HEK293 (cell line): ENCODE data around the gene LYZL2.
A peak's percentile ranks its signal among the peaks of the same experiment; 100 is the strongest.
"Not testable (repeated sequence)": the region's sequence is repeated elsewhere in the genome, so short reads cannot be mapped to it uniquely, and the experiment has no call there.

ENCODE experiments used
- CTCF ChIA-PET: fragments of 350-600 bp; formaldehyde crosslinking; extraction: SDS; loops from one replicate; lab custom pipeline; 2021; ENCODE audit warnings: antibody characterized with exemption; lab: Yijun Ruan, JAX
- POLR2A ChIA-PET: fragments of 300-600 bp; formaldehyde crosslinking; extraction: SDS; loops from one replicate; lab custom pipeline; 2020; ENCODE audit warnings: antibody characterized with exemption, inconsistent platforms; lab: Yijun Ruan, JAX
- H3K27ac ChIP-seq: fragments of 200-500 bp; sonication (Bioruptor generic); 2 replicates; pipeline ENCODE4 v1.5.1; 2014; ENCODE audit warnings: low read depth, low read length, control low read depth, inconsistent platforms; ENCODE audit errors: extremely low read depth
- H3K36me3 ChIP-seq, 2 experiments: fragments of 200-500 bp in 1 of 2; sonication (Bioruptor generic) in 1 of 2; 1 replicate in 1 of 2; 2 replicates in 1 of 2; pipeline ENCODE4 v1.5.1; 2014 to 2017; ENCODE audit warnings: inconsistent platforms in 2 of 2, low read length in 2 of 2; ENCODE audit not compliant: control insufficient read depth in 2 of 2, insufficient read depth in 1 of 2
- H3K4me1 ChIP-seq: fragments of 200-500 bp; sonication (Bioruptor generic); 2 replicates; pipeline ENCODE4 v1.5.1; 2014; ENCODE audit warnings: mild to moderate bottlenecking, low read length, inconsistent platforms; ENCODE audit not compliant: control insufficient read depth, insufficient read depth
- H3K4me3 ChIP-seq: 2 replicates; pipeline ENCODE4 v1.5.1; 2011; ENCODE audit warnings: low read depth, mild to moderate bottlenecking, control low read depth, low read length, moderate library complexity
- H3K9me3 ChIP-seq: fragments of 200-500 bp; sonication (Bioruptor generic); 2 replicates; pipeline ENCODE4 v1.5.1; 2014; ENCODE audit warnings: low read depth, low read length, inconsistent platforms; ENCODE audit not compliant: control insufficient read depth, insufficient read depth
- CTCF ChIP-seq: fragments of 450-650 bp; formaldehyde crosslinking; IDR thresholded peaks from 2 replicates; pipeline ENCODE4 v1.5.1; 2016; ENCODE audit warnings: missing biosample characterization, missing genetic modification characterization
- HOXA7 ChIP-seq: sonication (generic); formaldehyde crosslinking; IDR thresholded peaks from 2 replicates; pipeline ENCODE4 v1.8.1; 2022; ENCODE audit warnings: missing genetic modification reagents, borderline replicate concordance
- INSM2 ChIP-seq: fragments of 450-650 bp; formaldehyde crosslinking; IDR thresholded peaks from 2 replicates; pipeline ENCODE4 v1.5.1; 2016; ENCODE audit warnings: missing biosample characterization, missing genetic modification characterization
- ZNF10 ChIP-seq: fragments of 450-650 bp; formaldehyde crosslinking; IDR thresholded peaks from 2 replicates; pipeline ENCODE4 v1.5.1; 2017; ENCODE audit warnings: missing biosample characterization, missing genetic modification characterization
- ZNF121 ChIP-seq: fragments of 450-650 bp; formaldehyde crosslinking; IDR thresholded peaks from 2 replicates; pipeline ENCODE4 v1.5.1; 2016; ENCODE audit warnings: missing biosample characterization, missing genetic modification characterization
- ZNF175 ChIP-seq: fragments of 450-650 bp; formaldehyde crosslinking; IDR thresholded peaks from 2 replicates; pipeline ENCODE4 v1.5.1; 2016; ENCODE audit warnings: missing biosample characterization, missing genetic modification characterization
- ZNF221 ChIP-seq: fragments of 450-650 bp; formaldehyde crosslinking; IDR thresholded peaks from 2 replicates; pipeline ENCODE4 v1.5.1; 2017; ENCODE audit warnings: missing biosample characterization, missing genetic modification characterization, borderline replicate concordance
- ZNF280C ChIP-seq: fragments of 450-650 bp; formaldehyde crosslinking; IDR thresholded peaks from 2 replicates; pipeline ENCODE4 v1.5.1; 2016; ENCODE audit warnings: missing biosample characterization, missing genetic modification characterization
- ZNF311 ChIP-seq: fragments of 450-650 bp; formaldehyde crosslinking; IDR thresholded peaks from 2 replicates; pipeline ENCODE4 v1.5.1; 2017; ENCODE audit warnings: missing biosample characterization, missing genetic modification characterization, borderline replicate concordance
- ZNF37A ChIP-seq: fragments of 450-650 bp; IDR thresholded peaks from 2 replicates; pipeline ENCODE4 v1.5.1; 2018; ENCODE audit warnings: missing biosample characterization, missing genetic modification characterization
- ZNF416 ChIP-seq: fragments of 450-650 bp; formaldehyde crosslinking; IDR thresholded peaks from 2 replicates; pipeline ENCODE4 v1.5.1; 2016; ENCODE audit warnings: missing biosample characterization, missing genetic modification characterization
- ZNF518A ChIP-seq: fragments of 450-650 bp; formaldehyde crosslinking; conservative IDR thresholded peaks from 2 replicates; pipeline ENCODE4 v1.5.1; 2016; ENCODE audit warnings: low read depth, missing biosample characterization, missing genetic modification characterization
- ZNF654 ChIP-seq: fragments of 450-650 bp; formaldehyde crosslinking; IDR thresholded peaks from 2 replicates; pipeline ENCODE4 v1.5.1; 2016; ENCODE audit warnings: low read depth, missing biosample characterization, missing genetic modification characterization
- ZNF660 ChIP-seq: fragments of 450-650 bp; IDR thresholded peaks from 2 replicates; pipeline ENCODE4 v1.5.1; 2018; ENCODE audit warnings: missing biosample characterization, mild to moderate bottlenecking, missing genetic modification characterization
- ZNF747 ChIP-seq: fragments of 450-650 bp; formaldehyde crosslinking; IDR thresholded peaks from 2 replicates; pipeline ENCODE4 v1.5.1; 2016; ENCODE audit warnings: missing biosample characterization, missing genetic modification characterization
- ZSCAN30 ChIP-seq: fragments of 450-650 bp; IDR thresholded peaks from 2 replicates; pipeline ENCODE4 v1.5.1; 2018; ENCODE audit warnings: missing biosample characterization, mild to moderate bottlenecking, missing genetic modification characterization, moderate library complexity
- ZSCAN4 ChIP-seq: fragments of 450-650 bp; formaldehyde crosslinking; IDR thresholded peaks from 2 replicates; pipeline ENCODE4 v1.5.1; 2017; ENCODE audit warnings: missing biosample characterization, missing genetic modification characterization
- ZXDB ChIP-seq: fragments of 450-650 bp; formaldehyde crosslinking; IDR thresholded peaks from 2 replicates; pipeline ENCODE4 v1.5.1; 2016; ENCODE audit warnings: missing biosample characterization, missing genetic modification characterization
- TF ChIP-seq, protein P1 (sequence below): fragments of 450-650 bp; formaldehyde crosslinking; IDR thresholded peaks from 2 replicates; pipeline ENCODE4 v1.5.1; 2017; ENCODE audit warnings: missing biosample characterization, missing genetic modification characterization

Gene LYZL2

GRCh38 chr10:30594077-30594476 is 35.5 kb downstream of the LYZL2 start (continued):
- TF ChIP-seq, protein P1, sequence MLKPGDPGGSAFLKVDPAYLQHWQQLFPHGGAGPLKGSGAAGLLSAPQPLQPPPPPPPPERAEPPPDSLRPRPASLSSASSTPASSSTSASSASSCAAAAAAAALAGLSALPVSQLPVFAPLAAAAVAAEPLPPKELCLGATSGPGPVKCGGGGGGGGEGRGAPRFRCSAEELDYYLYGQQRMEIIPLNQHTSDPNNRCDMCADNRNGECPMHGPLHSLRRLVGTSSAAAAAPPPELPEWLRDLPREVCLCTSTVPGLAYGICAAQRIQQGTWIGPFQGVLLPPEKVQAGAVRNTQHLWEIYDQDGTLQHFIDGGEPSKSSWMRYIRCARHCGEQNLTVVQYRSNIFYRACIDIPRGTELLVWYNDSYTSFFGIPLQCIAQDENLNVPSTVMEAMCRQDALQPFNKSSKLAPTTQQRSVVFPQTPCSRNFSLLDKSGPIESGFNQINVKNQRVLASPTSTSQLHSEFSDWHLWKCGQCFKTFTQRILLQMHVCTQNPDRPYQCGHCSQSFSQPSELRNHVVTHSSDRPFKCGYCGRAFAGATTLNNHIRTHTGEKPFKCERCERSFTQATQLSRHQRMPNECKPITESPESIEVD (tag by site-specific recombination): no peak

DNA sequence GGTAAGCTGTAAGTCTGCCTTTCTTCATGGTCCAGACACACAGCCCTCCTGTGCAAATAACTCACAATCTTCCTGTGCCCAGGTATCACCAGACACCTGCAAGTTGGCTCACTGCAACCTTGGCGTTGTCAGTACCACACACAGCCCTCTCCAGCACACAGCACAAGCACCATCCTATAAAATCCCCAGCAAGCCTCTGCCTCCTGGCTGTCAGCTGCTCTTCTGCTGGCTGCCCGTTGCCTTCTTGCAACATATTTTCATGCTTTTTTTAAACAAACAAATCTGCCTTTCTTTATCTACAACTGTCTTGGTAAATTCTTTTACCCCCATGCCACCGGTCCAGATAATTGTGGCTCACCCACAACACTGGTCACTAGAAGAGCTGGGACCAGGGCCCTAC is 36.8 kb downstream of the LYZL2 start:
- CTCF ChIA-PET: interaction anchor here (0.5 to 5.9 kb wide), 9 partner anchors 10 to 594 kb away, joined by 3 to 111 read pairs (median 4); no protein-coding TSS in a partner anchor
- H3K4me1 ChIP-seq, POLR2A ChIA-PET, H3K27ac ChIP-seq, H3K9me3 ChIP-seq, H3K4me3 ChIP-seq, H3K36me3 ChIP-seq: not testable (repeated sequence)

DNA sequence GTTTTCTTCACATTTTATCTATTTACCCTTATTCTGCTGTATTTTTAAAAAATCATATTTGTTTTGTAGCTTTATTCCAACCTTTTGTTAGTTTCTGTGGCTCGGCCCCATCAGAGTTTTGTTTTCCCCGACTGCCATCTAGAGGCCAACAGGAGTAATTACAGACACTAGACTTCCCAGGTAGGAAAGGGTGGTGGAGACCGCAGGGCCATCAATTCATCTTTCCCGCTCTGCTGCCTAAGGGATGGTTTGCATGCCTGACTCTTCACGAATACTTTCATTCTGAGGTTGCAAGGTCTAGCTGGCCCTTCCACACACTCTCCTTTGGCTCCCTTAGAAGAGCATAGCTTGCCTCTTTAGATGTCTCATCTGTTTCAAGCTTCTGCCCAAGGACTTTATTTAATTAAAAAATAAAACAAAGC is 38.3 kb downstream of the LYZL2 start:
- Histone ChIP-seq H3K36me3 (no peaks in the 10 kb centered on the region), H3K4me1 (no peaks in the 10 kb centered on the region), H3K4me3 (no peak overlapping the region), H3K27ac (no peak overlapping the region), H3K9me3 (no peaks in the 10 kb centered on the region)
- CTCF ChIA-PET: interaction anchor here (0.6 to 5.9 kb wide), 54 partner anchors 9 to 1078 kb away, joined by 3 to 111 read pairs (median 4); no protein-coding TSS in a partner anchor
- POLR2A ChIA-PET: interaction anchor here (0.6 kb wide), 1 partner anchor 159 kb away, joined by 4 read pairs; no protein-coding TSS in a partner anchor
- 0 out of 2 replicates have a peak, but pooled peaks have one; percentile 17 for TF ChIP-seq CTCF (tag by site-specific recombination)
- peak; percentile 89 for TF ChIP-seq ZNF654 (tag by site-specific recombination)
- TF ChIP-seq ZNF121 (tag by site-specific recombination): no peak
- TF ChIP-seq ZNF280C (tag by site-specific recombination): no peak
- TF ChIP-seq ZNF518A (tag by site-specific recombination): no peak
- TF ChIP-seq ZXDB: no peak
- no peak for TF ChIP-seq ZNF175 (tag by site-specific recombination)
- no peak for TF ChIP-seq ZNF10 (tag by site-specific recombination)
- no peak for TF ChIP-seq ZNF221 (tag by site-specific recombination)
- TF ChIP-seq ZNF37A: no peak
- no peak for TF ChIP-seq ZSCAN30 (tag by site-specific recombination)
- TF ChIP-seq HOXA7 (CRISPR knock-in tag): no peak
- no peak for TF ChIP-seq ZNF311 (tag by site-specific recombination)
- no peak for TF ChIP-seq ZNF416
- no peak for TF ChIP-seq INSM2 (tag by site-specific recombination)
- peak; percentile 73 for TF ChIP-seq ZNF660
- TF ChIP-seq ZNF747 (tag by site-specific recombination): no peak
- no peak for TF ChIP-seq ZSCAN4
